ENCODE measurements around the gene PDIA6. TPM values are rescaled to one million over a fixed set of nuclear protein-coding genes. Genes with fewer than 3 reads are reported as not detected.

The PDIA6 gene
- 100 to 1,000 TPM; 113 to 141 TPM for total RNA-seq

- WGBS, 2 donors, result 0% methylated on average over 3 to 88 of the region's 98 CpGs
- Histone ChIP-seq H3K4me3 (peak within 1 kb of the TSS; percentile 73 to 90), H3K4me1 (peaks cover 37% of the 10 kb centered on the region), H3K27me3 (no peaks in the 10 kb centered on the region), H3K9me3 (no peaks in the 10 kb centered on the region), H3K27ac (peak within 1 kb of the TSS; percentile 71 to 96 (median 92)), H3K36me3 (replicated peaks in 1 of 2; ENCODE audit: insufficient read depth in 1 of 2, low read depth in 2 of 2) (no peaks in the 10 kb centered on the region)
- peak; percentile 99 for ATAC-seq
- DNase-seq, result peak; percentile 98
- TF ChIP-seq CTCF (IDR thresholded peaks at IDR 0.05), result peak in 4 of 7 experiments; percentile 17 to 57 (median 35)
- TF ChIP-seq POLR2A (IDR thresholded peaks at IDR 0.05), result peak; percentile 63 to 83 (median 70)
- intact Hi-C loops (cut with DNase I), result no loop called here
These were observed at the start of gene PDIA6 for GRCh38 chr2:10812362-10813162. TSS of gene PDIA6 (minus strand) at chr2:10812785. CDS start at chr2:10812696, 89 bp downstream.

GRCh38 chr2:10862330-10862729, 49.7 kb upstream of the PDIA6 start:
- DNase-seq (no peak), ATAC-seq (no peak)
- no peak overlapping the region for H3K27ac ChIP-seq
- no peaks in the 10 kb centered on the region for H3K27me3 ChIP-seq
- intact Hi-C loops (cut with DNase I), result no loop called here
- no peaks in the 10 kb centered on the region for H3K36me3 ChIP-seq (replicated peaks in 1 of 2; ENCODE audit: insufficient read depth in 1 of 2, low read depth in 2 of 2)
- WGBS, 2 donors, result 84 to 88% methylated on average over 9 to 10 of the region's 10 CpGs
- TF ChIP-seq CTCF (IDR thresholded peaks at IDR 0.05) (no peak), POLR2A (IDR thresholded peaks at IDR 0.05) (no peak)
- no peak overlapping the region for H3K4me3 ChIP-seq
- H3K4me1 ChIP-seq, result no peaks in the 10 kb centered on the region
- H3K9me3 ChIP-seq, result no peaks in the 10 kb centered on the region

- ATAC-seq, result no peak
- Histone ChIP-seq H3K4me3 (no peak overlapping the region), H3K9me3 (no peaks in the 10 kb centered on the region), H3K27me3 (no peaks in the 10 kb centered on the region), H3K4me1 (no peaks in the 10 kb centered on the region), H3K36me3 (replicated peaks in 1 of 2; ENCODE audit: insufficient read depth in 1 of 2, low read depth in 2 of 2) (no peaks in the 10 kb centered on the region), H3K27ac (no peak overlapping the region)
- DNase-seq, result no peak
- TF ChIP-seq POLR2A (IDR thresholded peaks at IDR 0.05), result no peak
- no peak for TF ChIP-seq CTCF (IDR thresholded peaks at IDR 0.05)
- WGBS, 2 donors, result 65 to 90% methylated on average over 5 of the region's 5 CpGs
- intact Hi-C loops (cut with DNase I), result no loop called here
These were observed 49.2 kb upstream of the PDIA6 start for GRCh38 chr2:10861765-10862164.

- no peak overlapping the region for H3K4me3 ChIP-seq
- no peak for ATAC-seq
- TF ChIP-seq CTCF (IDR thresholded peaks at IDR 0.05) (no peak), POLR2A (IDR thresholded peaks at IDR 0.05) (no peak)
- no peaks in the 10 kb centered on the region for H3K9me3 ChIP-seq
- H3K36me3 ChIP-seq (replicated peaks in 1 of 2; ENCODE audit: insufficient read depth in 1 of 2, low read depth in 2 of 2), result no peaks in the 10 kb centered on the region
- intact Hi-C loops (cut with DNase I), result no loop called here
- H3K4me1 ChIP-seq, result no peaks in the 10 kb centered on the region
- H3K27me3 ChIP-seq, result no peaks in the 10 kb centered on the region
- H3K27ac ChIP-seq, result no peak overlapping the region
- no peak for DNase-seq
- WGBS, 2 donors, result 82% methylated on average over 7 to 8 of the region's 8 CpGs
These were observed 48.3 kb upstream of the PDIA6 start for GRCh38 chr2:10860814-10861325.

All from body of pancreas (tissue), 4 donors.